Mucosa of gallbladder (tissue), 1 donor: ENCODE measurements around the gene ERP27. TPM values are rescaled to one million over a fixed set of nuclear protein-coding genes. Genes with fewer than 3 reads are reported as not detected.

ENCODE experiments used
- DNase-seq: peaks from one replicate; pipeline ENCODE4 v3.0.0-alpha.2; 2020; ENCODE audit warnings: low spot score
- total RNA-seq: library from RNA; stranded (reverse); gene quantifications from one replicate; pipeline ENCODE4 v1.2.1, GENCODE V29; 2021
- donor health status: DM: no; HTN: no; CAD: no.

Gene ERP27
- total RNA-seq, 1 donor from 2014 or later, result 0.49 TPM

DNA sequence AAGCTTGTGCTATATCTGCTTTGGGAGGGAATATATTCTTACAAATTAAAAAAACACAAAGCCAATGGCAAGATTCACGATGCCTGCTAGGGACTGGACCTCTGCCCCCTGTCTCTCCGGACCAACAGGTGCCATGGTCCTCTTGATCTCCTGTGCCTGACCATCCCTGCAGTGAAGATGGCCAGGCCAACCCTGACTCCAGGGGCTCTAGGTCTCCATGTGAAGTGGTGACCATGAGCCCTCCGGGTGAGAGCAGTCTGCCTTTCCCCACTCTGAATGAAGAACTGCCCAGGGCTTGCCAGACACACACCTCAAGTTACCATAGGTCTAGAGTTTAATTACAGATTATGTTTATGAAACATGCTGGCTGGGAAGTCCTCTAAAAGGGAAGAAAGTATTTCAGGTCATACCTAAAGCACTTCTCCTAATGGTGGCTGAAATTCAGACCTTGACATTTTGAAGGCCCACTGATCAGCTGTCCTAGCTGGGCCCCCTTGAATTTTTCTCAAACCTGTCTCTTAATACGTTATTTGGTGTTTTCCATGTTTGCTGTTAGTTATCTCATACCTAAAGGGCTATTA is 21.7 kb upstream of the ERP27 start:
- DNase-seq, result no peak

DNA sequence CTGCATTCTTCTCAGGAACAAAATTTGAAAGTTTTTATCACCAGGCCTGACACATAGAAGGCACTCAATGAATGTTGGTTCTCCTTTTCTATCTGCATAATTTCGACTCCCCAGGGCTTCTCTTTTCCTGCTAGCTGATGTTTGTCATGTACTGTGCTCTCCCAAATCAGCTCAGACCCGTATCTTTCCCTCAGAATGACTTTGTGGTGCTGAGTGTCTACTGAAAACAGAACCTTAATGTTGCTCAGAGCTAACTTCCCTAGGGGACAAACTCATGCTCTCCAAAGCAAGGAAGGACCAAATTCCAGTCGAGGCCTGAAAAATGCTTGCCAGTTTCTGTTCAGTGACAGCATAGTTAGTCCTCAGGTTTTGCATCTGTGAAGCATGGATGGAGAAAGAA is 21.1 kb upstream of the ERP27 start:
- no peak for DNase-seq

DNA sequence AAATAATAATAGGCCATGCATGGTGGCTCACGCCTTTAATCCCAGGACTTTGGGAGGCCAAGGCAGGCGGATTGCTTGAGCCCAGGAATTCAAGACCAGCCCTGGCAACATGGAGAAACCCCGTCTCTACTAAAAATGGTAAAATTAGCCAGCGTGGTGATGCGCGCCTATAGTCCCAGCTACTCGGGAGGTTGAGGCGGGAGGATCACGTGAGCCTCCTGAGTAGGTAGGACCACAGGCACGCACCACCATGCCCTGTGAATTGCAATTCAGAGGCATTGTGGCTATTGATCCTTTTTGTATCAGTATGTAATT is 20.7 kb upstream of the ERP27 start:
- no peak for DNase-seq

DNA sequence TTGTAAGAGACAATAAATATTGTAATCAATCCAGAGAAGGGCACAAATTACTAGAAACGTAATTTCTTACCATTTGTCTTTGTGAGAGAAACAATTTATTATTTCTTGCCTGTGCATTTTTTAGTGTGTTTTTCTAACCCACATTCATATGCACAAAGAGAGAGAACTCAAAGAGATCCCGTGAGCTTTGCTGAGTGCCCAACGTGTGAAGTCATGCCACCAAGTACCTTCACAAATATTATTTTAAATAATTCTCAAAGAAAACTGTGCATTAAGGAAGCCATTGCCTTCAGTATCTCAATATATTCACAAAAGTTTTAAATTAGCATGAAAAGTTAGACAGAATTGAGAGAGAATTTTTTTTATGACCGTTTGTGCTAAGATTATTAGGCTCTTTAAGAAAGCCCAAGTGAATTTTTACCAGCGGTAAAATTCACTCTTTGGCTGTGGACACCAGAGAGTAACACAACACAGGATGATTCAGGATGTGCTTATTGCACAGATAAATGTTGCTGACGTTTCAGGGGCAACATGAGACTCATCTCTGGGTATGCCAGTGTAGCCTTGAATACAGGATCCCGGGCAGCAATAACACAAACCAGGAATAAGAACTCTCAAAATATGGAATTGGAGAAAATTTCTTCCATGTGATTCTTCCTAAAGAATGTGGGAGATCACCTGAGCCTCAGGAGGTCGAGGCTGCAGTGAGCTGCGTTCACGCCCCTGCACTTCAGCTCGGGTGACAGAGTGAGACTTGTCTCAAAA is 20.2 kb upstream of the ERP27 start:
- no peak for DNase-seq

DNA sequence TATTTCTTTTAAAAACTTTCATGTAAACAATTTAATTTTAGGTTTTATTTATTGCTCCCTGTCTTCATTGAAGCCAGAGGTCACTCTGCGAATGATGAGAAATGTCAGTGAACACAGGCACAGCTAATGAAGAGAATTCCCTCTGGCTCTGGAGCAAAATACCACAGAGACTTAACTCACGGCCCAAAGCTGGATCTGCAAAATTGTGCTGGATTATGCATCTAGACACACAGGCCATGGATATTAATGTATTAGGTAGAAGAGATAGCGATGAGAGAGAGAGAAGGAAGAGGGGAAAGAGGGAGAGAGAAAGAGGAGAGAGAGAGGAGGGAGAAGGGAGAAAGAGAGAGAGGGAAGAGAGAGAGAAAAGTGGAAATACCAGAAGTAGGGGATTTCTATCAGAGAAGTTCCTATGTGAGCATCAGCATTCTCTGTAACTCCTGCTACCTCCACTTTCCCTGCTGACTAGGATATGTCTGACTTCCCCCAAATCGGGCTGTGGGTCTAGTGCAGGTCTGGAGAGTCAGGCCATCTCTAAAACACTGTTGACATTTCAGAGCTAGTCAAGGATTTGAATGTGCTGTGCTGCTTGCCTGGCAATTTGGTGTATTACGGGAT is 19.3 kb upstream of the ERP27 start:
- no peak for DNase-seq

DNA sequence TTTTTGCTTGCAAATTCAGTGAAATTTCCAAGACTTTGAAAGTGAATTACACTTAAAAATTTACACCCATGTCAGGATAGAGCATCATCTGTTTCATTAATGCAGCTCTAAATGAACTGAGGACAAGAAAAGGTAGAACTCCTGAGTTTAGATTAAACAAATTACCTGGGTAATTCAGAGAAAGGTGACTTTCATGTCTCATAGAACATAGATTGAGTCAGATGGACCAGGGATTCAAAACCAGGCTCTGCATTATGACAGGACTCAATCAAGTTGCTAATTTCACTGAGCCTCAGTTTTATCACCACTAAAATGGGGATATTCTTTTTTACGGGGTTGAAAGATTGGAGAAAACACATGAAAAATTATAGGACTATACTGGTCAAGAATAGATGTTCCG is 18.6 kb upstream of the ERP27 start:
- no peak for DNase-seq

DNA sequence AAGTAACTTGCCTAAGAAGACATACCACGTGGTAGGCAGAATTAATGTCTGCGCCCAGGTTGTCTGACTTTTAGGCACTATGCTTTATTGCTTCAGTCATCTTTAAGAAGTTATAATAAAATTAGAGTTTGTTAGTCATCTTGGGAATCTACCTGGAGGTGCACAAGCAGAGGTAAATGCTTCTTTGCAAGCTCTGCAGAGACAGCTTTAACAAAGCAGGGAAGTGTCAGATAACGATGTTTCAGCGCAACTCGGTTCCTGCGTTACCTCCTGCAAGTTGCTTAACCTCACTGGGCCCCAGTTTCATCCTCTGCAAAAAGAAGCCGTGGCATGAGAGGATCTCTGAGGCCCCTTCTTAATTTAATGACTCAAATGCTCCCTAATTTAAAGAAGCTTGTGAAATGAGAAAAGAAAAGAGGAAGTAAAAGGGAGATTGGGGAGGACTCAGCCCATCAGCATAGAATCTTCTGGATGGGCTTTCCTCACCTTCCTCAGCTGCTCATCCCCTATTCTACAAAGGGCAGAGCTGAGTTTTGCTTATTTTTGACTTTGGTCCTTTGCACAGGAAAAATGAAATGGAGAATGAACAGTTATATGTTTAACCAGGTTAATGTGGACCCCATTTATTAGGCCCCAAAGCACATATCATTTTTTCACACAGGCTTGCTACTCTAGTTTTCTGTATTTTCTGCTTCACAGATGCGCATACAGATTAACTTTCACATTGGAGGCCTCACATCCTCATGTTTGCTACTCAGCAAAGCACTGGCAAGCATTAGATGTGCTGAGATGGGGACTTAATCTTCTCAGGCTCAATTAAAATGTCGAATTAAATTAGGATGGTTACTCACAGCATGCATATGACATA is 17.9 kb upstream of the ERP27 start:
- no peak for DNase-seq

DNA sequence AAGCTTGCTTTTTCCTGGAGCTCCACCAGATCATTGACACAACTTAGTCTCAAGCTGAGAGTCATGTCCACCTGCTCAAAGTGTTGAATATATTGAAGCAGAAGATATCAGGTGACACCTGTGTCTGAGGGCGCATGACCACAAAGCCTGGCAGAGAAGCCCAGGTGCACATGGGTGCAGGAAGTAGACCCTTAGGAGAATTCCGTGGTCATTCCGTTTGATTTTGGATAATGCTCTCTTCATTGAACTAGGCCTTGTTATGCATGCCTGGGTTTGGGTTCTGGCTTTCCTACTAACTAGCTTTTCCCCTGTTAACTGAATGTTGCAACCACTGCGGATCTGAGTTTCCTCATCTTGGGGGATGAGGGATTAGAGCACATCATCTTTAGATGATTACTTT is 15.9 kb upstream of the ERP27 start:
- DNase-seq, result no peak

DNA sequence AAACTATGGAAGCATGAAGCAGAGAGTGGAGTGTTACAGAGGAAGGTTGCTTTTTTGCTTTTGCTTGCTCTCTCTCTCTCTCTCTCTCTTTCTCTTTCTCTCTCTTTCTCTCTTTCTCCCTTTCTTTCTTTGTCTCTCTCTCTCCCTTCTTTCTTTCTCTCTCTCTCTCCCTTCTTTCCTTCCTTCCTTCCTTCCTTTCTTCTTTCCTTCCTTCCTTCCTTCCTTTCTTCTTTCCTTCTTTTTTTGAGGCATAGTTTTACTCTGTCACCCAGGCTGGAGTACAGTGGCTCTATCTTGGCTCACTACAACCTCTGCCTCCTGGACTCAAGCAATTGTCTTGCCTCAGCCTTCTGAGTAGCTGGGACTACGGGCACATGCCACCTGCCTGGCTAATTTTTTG is 15.4 kb upstream of the ERP27 start:
- DNase-seq, result no peak

DNA sequence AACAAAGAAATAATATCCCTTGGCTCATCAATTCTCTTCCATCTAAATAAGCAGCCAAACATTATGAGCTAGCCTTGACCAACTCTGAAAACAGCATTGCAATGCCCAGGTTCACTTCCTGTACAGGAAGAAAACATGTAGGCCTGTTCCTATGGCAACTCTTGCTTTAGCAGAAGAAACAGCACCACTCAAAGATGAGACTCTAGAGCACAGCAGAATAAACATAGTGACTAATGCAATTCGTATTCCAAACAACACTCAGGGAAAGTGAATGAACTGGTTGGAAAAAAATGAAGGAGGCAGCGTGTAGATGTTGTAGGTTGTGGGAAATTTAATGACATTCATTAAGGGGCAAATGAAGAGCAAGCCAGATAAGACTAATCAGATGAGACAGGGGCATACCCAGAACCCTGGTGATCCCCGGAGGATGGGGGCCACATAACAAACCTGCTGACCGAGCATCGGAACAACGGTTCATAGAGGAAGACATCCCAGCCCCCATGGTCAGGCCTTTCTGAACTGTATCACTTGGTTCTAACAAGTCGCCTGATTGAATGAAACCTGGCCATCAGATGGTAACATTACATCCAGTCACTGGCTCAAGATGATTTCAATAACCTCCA is 14.1 kb upstream of the ERP27 start:
- DNase-seq, result no peak

DNA sequence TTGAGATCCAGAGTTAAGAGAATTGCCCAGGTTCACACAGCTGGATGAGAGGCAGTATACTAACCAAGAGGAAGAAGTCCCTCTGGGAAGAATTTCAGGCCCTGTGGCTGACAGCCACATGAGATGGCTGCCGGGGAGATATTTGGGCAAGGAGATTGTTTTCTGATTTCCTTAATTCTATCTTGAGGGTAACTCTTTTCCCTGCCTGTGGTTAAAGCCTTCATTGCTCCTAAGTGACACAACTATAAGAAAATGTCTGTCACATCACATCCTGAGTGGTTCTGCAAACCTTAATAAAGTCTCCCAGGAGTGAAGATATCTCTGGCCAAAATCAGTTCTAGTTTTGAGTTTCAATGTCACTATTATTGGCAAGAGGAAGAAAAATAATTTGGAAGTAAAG is 13.5 kb upstream of the ERP27 start:
- DNase-seq, result no peak

DNA sequence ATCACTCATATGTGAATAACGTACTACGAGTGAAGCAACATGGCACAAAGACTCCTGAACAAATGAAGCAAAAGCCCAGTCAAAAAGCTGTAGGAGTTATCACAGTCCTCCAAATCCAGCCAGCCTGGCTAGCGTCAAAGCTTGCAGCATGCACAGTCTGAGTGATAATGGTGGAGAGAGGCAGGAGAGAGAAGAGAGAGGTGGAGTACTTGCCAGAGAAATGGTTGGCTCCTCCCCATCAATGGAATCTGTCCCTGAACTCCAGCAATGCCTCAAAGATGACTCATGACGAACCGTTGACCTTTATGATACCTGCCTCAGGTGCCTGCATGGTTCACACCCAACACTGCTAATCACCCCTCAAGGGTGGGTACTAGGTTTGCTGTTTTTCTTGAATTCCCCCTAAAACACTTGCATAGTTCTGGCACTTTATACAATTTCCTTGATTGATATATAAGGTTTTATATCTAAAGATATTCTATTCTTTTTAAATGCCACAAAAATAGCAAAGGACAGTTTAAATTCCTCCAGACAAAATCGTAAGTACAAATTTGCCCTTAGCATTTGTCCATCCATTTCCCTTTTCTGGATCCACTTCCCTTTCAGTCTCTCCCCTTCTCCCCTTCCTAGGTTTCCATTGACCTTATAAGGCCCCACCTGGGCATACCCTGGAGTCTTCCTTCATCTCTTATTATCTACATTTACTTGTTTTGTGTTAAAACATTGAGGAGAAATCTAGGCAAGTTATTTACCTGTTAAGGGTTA is 12.8 kb upstream of the ERP27 start:
- DNase-seq, result peak; percentile 53

DNA sequence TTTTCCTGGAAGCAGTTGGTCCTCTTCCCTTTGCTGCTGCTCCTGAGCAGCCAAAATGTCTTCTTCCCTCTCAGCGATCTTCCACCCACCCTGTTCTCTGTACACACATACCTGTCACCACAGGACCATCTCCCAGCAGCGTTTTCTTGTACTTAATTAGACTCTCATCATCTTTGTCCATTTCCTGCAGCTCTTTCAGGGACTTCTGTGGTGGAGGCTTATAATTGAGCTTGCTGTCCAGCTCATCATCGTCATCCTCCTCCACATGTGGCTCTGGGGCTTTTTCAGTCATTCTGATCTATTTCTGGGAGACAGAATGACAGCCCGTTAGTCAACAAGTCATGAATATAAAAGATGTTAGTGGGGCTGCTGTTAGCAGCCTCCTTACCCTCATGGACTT is 12.1 kb upstream of the ERP27 start:
- DNase-seq, result no peak

DNA sequence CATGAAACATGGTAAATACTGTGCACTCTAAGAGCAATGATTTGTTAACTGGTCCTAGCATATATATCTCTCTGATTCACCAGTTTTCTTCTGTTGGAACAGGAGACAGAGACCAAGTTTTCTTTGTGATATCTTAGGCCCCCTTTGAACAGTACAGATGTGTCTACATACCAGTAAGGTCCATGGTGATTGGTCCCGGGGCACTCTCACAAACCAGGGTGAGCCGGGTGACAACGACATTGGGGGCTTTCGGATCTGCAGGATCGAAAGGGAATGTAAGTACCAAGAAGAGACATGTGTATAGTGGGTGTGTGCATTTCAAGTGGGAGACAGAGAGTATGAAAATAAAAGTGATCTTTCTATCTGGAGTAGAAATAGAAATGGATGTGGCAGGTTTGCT is 11.3 kb upstream of the ERP27 start:
- DNase-seq, result no peak

DNA sequence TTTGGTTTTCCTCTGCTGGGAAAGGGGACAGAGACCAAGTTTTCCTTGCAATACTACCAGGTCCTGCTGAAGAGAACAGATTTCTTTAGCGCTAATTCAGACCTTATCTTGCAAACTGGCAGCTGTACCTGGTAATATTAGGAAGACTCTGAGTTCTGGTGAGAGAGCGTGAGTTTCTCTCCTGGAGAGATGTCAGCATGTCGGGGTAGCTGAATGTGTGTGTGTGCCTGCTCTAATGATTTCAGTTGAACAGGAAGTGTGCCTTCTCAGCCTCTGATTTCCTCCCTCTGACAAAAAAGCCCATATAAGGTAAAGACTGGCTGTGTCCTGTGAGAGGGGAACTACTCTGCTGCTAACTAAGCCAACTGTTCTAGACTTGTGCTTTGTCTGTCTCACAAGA is 10.3 kb upstream of the ERP27 start:
- DNase-seq, result peak; percentile 37

DNA sequence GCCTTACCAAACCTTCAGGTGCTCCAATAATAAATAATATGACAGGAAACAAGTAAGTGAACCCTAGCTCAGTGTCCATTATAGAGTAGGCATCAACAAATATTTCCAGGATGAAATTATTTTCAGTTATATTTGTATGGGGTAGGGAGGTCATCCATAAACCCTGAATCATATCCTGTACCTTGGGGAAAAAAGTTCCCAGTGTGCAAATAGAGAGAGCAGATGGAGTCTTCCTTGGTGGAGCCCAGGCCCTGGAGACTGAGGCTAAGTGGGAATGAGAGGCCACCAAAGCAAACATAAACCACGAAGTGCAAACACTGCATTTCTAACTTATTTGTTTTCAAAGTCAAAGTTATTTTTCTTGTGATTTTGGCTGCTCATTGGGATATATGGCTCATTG is 8.5 kb upstream of the ERP27 start:
- no peak for DNase-seq

DNA sequence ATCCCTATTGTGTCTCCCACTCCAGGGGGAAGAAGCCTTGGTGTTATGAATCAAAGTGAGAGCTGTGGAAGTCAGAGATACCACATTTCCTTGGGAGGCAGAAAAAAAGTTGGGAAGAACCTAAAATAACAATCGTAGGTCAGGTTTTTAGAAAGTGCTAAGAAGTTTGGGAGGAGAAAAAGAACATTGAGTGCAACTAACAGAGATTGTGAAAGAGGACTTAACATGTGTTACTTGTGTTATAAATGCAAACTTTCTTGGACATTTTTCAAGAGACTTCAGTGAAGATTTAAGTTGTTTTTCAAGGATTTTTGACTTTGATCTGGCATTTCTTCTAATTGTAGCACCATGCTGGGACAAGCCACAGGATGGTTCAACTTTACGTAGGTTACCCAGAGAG is 7.8 kb upstream of the ERP27 start:
- no peak for DNase-seq

DNA sequence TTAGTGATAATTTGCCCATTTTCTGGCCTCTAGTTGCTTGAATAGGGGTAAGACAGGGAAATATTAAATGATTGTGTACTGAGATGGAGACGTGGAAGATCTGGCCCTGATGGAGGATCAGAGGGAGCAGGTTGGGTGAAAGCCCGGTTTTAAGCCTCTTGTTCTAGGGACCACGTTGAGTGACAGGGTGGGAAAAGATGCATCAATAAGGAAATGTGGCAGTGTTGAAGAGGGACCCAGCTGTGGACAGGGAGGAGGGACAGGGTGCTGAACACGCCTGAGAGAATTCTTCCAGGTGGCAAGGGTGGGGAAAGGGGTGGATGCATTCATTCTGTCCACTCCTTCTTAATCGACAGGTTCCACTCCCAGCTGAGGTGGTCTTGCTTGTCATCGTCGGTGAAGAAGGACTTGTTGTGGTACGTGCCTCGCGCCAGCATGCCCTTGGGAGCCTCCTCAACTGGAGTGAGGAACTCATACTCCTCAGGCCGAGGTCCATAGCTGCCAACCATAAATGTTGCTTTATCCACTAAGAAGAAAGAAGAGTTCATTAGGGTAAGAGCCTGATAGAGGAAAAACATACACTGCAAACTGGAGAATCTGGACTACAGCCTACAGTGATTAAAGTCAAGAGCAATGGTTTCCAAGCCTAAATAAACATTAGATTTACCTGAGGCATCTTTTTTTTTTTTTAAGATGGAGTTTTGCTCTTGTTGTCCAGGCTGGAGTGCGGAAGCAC is 4.0 kb upstream of the ERP27 start:
- DNase-seq, result no peak

DNA sequence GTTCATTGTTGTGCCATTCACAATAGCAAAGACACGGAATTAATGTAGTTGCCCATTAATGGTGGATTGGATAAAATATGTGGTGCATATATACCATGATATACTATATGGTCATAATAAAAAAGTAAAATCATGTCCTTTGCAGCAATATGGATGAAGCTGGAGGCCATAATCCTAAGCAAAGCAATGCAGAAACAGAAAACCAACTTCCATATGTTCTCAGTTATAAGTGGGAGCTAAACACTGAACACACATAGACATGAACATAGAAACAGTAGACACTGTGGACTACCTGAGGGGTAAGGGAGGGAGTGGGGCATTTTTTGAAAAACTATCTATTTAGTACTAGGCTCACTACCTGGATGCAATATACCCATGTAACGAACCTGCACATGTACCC is 3.0 kb upstream of the ERP27 start:
- DNase-seq, result no peak

DNA sequence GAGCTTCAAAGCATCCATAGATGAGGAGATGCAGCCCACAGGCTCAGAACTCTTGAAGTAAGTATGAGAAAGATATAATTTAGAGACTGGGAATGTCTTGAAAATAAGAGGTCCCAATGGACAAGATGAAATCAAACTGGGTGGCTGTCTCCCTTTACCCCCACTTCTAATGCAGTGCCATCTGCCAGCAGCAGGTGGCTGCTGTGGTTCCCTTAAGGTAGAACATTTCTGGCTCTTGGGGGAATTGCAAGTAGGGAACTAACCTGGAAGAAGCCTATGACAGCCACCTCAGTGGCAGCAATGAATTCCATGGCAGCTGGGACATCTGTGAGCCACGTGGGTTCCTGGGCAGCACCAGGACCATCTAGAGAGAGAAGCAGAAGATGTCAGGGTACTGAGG is 648 bp downstream of the ERP27 start:
- no peak for DNase-seq

DNA sequence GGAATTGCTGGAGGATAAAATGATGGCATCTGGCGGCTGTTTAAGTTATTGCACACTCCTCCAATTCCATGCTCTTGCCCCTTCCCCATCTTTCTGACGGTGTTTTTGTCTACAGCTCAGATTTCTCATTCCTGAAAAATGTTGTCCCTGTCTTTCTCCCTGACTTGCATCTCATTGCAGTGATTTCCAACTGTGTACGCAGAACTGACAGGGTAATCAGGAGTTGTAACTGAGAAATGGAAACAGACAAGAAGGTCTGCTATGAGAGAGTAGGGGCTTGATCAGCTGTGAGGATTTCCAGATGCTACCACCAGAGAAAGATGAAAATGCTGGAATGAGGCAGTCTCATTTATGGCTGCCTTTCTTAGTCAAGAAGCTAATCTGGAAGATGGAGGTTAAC is 1.3 kb downstream of the ERP27 start:
- DNase-seq, result no peak
